Effector CD8-positive, alpha-beta T cell (primary cell): Measurements from ENCODE around the gene SFRP4.
"Not testable (repeated sequence)": the region's sequence is repeated elsewhere in the genome, so short reads cannot be mapped to it uniquely, and the experiment has no call there.

ENCODE experiments used
- DNase-seq: peaks from one replicate; lab custom pipeline; 2025; lab: John Stamatoyannopoulos, UW
- total RNA-seq, 4 experiments: gene quantifications; one replicate each; lab custom pipeline; 2026; lab: John Stamatoyannopoulos, UW

The SFRP4 gene
- total RNA-seq, result 0 reads per million in 4 experiments

DNA sequence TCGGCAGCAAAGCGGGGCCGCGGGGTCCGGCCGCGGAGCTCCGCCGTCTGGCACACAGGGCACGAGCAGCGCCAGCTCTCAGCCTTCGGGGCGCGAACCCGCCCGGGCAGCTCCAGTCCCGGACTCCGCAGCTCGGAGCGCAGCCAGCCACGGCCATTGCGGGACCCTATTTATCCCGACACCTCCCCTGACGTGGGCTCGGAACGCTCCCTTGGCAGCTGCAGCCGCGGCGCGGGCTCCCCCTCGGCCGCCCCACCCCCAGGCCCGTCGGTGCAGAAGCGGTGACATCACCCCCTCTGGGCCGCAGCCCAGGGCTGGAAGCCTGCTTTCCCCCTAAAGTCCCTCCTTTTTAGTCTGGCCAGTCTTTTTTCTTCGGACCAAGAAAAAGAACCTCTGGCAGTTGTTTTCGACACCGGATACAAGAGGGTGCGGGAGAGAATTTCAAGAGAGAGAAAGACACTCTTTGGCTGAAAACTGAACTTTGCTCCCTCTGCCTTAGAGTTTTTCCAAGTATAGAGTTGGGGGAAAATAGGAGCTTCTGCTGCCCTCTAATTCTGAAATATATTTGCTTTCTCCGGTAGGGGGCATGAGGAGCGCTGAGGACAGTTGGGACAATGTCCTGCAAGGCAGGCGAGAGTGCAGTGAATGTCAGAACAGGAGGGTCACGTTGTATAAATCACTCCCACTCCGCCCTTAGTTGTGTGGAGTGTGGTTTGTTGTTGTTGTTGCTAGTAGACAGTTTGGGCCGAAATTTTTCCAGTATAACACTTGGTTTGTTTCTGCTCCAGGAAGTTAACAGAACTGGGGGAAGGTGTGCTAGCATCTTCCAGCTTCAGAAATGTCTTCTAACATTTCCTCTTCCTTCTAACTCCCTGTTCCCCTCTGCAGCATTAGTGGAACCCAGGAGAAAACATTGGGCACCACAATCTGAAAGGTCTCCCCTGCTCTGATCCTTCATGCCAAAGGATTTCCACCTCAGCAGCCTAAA is at the start of gene SFRP4:
TSS of gene SFRP4 (minus strand) at position 145 of the 988 bp plus-strand sequence. CDS start 280 bp downstream, outside the sequence.
- DNase-seq, result no peak

DNA sequence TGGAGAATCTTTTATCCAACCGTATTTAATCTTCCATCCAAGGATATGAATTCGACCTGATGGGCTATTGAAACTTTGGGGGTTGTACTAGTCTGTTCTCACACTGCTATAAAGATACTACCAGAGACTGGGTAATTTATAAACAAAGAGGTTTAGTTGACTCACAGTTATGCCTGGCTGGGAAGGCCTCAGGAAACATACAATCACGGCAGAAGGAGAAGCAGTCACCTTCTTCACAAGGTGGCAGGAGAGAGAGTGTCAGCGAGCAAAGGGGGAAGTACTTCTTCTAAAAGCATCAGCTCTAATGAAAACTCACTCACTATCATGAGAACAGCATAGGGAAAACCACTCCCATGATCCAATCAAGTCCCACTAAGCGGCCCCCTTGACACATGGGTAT is 47.6 kb upstream of the SFRP4 start:
- DNase-seq, result no peak

DNA sequence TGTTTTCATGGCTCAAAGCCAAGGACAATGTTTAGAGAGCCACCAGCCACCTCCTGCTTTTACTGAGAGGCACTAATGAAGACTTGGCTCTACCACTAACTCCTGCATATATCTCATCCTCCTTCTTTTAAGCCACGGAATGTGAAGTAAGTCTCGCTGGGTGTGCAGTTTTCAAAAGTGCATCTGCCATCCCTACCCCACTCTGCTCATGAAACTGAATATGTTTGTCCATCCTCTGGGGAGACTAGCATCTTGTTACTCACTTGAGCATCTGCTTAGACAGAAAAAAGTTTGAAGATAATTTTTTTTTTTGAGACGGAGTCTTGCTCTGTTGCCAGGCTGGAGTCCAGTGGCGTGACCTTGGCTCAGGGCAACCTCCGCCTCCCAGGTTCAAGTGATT is 44.6 kb upstream of the SFRP4 start:
- DNase-seq, result no peak

- no peak for DNase-seq
Measured at GRCh38 chr7:37960483-37960882, 43.9 kb upstream of the SFRP4 start.

DNA sequence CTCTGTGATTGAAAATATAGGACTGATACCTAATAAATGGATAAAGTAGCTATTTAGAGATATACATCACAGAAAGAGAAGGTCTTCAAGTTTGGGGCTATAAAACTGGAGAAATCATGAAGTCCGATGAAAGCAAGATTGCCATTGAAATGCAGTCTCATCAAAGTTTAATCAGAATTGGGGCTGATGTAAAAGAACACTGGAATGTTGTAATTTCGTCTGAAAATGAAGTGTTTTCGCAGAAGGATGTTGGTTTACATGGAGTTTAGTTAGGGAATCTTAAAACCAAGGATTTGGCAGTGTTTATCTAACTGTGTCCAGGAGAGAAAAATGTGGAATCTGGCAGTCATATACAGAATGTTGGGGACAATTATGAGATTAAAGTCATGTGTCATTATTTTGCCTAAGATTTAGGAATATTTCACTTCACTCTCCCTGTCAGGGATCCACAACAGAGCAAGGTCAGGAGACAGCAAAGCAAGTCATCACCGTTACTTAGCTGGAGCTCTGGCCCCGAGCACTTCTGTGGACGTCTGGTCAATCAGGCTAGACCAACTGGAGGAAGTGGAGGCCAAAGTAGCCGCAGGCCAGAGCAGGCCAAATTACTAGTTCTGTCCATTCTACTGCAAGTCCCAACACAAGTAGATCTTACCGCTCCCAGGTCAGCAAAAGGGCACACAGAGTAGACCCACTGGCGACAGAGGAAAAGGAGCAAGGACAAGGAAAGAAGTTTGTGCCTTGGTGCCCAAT is 40.8 kb upstream of the SFRP4 start:
- DNase-seq, result no peak

- no peak for DNase-seq
Measured at GRCh38 chr7:37956791-37957190, 40.2 kb upstream of the SFRP4 start.

GRCh38 chr7:37954217-37954616 is 37.6 kb upstream of the SFRP4 start:
- not testable (repeated sequence) for DNase-seq

GRCh38 chr7:37952240-37952639 is 35.6 kb upstream of the SFRP4 start:
- no peak for DNase-seq

DNA sequence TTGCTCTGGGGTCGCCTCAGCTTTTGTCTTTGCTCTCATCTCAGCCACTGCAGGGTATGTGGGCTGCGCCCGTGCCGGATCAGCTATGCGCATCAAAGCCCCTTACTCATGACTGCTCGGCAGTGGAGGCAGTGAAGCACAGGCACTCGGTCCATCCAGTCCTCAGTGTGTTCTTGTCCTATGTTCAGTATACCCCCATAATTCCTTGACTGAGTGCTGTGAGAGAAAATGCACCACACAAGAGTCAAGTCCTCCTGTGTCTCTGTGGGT is 31.3 kb upstream of the SFRP4 start:
- DNase-seq, result no peak

DNA sequence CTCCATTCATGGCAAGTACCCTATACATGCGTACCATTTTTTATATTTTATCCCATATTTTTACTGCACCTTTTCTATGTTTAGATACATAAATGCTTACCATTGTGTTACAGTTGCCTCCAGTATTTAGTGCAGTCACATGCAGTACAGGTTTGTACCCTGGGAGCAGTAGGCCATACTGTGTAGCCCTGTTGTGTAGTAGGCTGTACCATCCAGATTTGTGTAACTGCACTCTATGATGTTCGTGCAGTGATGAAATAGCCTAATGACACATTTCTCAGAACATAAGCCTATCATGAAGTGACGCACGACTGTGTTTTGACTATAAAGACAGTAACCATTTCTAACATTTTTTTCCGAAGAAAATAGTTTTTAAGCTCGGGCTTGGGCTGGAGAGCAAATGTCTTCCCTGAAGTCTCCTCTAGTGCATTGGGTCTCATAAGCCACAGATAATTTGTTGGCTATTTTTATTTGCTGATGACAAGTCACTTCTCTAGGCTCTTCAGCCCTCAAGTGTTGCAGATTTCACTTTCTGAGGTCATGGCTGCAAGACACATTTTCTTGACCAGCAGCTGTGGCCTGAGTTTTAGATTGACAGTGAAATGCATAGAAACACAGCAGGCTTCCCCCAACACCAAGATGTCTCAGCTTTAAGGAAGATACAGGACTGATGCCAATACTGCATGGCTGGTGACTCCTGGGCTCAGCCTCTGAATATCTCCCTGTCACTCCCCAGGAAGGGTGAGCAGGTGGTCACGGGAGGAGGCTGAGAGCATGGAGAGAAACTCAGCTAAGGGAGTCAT is 30.7 kb upstream of the SFRP4 start:
- DNase-seq, result no peak

GRCh38 chr7:37945336-37945735 is 28.7 kb upstream of the SFRP4 start:
- DNase-seq, result no peak

GRCh38 chr7:37944737-37945054 is 28.1 kb upstream of the SFRP4 start:
- DNase-seq, result no peak

- DNase-seq, result no peak
Measured at GRCh38 chr7:37943905-37944736, 27.5 kb upstream of the SFRP4 start.

GRCh38 chr7:37942934-37943610 is 26.5 kb upstream of the SFRP4 start:
- no peak for DNase-seq

DNA sequence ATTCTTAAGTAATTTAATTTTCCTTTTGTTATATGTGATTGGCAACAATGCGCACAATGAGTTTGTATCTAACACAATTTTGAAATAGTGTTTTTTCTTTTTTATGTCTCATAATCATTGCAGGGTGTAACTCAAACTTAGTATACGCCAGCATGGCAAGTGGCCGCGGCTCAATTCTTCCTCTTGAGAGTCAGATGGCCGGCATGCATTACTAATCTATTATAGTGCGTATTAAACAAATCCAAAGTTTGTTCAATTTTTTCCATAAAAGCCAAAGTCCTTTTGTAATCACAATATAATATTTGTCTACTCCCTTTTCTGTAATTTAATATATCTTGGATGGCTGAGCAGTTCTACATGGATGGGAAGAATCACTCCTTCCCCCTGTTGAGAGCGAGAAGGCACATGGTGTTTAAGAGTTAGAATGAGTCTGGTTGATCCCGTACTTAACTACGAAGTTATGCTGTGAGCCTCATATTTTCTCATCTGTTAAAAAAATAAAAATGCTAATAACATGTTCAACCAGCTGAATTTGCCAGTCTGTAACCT is 16.5 kb upstream of the SFRP4 start:
- DNase-seq, result no peak

DNA sequence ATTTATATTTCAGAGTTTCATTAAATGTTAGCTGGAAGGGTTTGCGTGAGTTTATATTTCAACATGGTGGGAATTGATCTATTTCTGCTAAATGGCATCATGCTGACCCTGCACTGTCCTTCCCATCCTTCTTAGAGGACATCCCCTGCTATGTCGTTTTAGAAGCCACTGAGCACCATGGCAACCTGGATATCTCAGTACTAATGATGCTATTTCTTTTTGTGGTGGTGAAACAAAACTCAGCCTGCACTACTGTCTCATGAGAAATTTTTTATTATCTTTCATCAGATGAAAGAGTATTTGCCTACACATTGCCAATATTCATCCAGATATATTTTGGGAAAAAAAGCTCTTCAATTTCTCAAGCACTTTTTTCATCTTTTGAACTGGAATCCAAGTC is 15.9 kb upstream of the SFRP4 start:
- DNase-seq, result no peak

DNA sequence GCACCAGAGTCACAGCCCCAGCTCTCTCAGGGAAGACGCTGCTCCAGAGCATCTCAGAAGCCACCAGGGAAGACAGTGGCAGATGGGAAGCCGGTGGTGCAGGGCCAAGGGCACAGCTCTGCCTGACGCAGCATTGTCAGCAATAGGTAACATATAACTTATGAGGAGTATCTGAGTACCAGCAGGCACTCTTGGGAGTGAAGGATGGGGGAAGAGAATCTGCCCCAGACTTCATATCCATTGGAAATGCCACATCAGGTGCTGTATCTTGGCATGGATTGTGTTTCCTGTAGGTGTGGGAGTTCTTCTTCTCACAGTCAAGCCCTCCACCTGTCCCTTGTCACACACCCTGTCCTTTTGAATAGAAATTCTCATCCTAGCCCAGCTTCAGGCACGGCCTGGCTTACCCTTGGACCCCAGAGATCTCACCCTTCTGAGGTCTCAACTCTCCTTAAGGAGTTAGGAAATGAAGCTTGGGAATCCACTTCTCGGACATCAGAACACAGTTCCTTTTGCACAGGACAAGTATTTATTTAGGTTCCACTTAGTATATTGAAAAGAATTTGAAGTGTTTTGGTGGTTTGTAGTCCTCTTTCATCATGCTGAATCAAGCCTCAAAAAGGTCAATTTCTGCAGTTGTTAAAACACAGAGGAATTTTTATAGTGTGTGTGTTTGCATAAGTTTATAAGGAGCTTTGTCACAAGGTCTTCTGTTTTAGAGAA is 13.8 kb upstream of the SFRP4 start:
- DNase-seq, result no peak

- DNase-seq, result no peak
Measured at GRCh38 chr7:37928878-37929277, 12.3 kb upstream of the SFRP4 start.

DNA sequence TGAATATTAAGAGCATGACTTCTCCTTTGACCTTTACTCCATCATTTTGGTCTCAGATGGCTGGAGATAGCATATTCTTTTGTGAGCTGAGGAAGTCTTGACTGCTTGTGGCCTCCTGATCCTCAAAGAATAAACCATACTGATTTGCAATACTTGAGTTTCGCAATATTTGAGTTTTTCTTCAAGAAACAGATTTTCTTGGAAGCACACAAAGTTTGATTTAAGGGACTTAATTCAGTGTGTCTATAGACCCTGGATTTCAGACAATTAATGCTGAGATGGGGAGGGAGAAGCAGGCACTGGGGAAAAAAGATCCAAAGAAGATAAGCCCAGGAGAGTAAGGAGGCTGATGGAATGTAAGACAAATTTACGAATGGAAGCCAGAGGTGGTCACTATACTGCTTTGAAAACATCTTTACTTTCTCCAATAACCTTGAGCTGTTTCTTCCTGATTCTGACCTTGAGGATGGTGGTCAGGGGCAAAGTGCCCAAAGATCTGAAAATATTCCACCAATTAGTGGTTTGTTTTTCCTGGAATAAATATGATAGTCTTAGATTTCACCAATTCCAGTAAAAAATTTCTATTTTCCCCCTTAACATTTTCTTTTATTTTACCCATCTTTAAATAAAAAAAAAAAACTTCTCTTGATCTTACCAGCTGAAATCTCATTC is 11.3 kb upstream of the SFRP4 start:
- DNase-seq, result no peak
